Measurements from ENCODE around the gene PTK6. TPM values are rescaled to one million over a fixed set of nuclear protein-coding genes. Genes with fewer than 3 reads are reported as not detected.

Gene PTK6
- total RNA-seq, 4 donors from 2014 or later: 0.06 to 1.2 (median 0.23) TPM

- intact Hi-C loops (cut with DNase I): no loop called here
- Histone ChIP-seq H3K4me1 (peaks cover 5 to 6% (median 6%) of the 10 kb centered on the region in 4 donors), H3K9me3 (peaks cover 0 to 9% (median 4%) of the 10 kb centered on the region in 4 donors), H3K27me3 (peaks cover 0 to 99% (median 19%) of the 10 kb centered on the region in 4 donors), H3K27ac (replicated peaks in 1 of 4) (no peak overlapping the region), H3K4me3 (no peak overlapping the region), H3K36me3 (peaks cover 0 to 35% (median 0%) of the 10 kb centered on the region in 4 donors)
- 91% methylated on average over 14 of the region's 17 CpGs for WGBS
- TF ChIP-seq POLR2A (IDR thresholded peaks at IDR 0.05; ENCODE audit: low read depth) (no peak), POLR2AphosphoS5 (IDR thresholded peaks at IDR 0.05) (no peak), EP300 (IDR thresholded peaks at IDR 0.05) (no peak)
- TF ChIP-seq, protein P1, sequence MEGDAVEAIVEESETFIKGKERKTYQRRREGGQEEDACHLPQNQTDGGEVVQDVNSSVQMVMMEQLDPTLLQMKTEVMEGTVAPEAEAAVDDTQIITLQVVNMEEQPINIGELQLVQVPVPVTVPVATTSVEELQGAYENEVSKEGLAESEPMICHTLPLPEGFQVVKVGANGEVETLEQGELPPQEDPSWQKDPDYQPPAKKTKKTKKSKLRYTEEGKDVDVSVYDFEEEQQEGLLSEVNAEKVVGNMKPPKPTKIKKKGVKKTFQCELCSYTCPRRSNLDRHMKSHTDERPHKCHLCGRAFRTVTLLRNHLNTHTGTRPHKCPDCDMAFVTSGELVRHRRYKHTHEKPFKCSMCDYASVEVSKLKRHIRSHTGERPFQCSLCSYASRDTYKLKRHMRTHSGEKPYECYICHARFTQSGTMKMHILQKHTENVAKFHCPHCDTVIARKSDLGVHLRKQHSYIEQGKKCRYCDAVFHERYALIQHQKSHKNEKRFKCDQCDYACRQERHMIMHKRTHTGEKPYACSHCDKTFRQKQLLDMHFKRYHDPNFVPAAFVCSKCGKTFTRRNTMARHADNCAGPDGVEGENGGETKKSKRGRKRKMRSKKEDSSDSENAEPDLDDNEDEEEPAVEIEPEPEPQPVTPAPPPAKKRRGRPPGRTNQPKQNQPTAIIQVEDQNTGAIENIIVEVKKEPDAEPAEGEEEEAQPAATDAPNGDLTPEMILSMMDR (IDR thresholded peaks at IDR 0.05): no peak
- DNase-seq (ENCODE audit: extremely low spot score): no peak
These were observed 50.8 kb downstream of the PTK6 start for GRCh38 chr20:63486300-63486855.

DNA sequence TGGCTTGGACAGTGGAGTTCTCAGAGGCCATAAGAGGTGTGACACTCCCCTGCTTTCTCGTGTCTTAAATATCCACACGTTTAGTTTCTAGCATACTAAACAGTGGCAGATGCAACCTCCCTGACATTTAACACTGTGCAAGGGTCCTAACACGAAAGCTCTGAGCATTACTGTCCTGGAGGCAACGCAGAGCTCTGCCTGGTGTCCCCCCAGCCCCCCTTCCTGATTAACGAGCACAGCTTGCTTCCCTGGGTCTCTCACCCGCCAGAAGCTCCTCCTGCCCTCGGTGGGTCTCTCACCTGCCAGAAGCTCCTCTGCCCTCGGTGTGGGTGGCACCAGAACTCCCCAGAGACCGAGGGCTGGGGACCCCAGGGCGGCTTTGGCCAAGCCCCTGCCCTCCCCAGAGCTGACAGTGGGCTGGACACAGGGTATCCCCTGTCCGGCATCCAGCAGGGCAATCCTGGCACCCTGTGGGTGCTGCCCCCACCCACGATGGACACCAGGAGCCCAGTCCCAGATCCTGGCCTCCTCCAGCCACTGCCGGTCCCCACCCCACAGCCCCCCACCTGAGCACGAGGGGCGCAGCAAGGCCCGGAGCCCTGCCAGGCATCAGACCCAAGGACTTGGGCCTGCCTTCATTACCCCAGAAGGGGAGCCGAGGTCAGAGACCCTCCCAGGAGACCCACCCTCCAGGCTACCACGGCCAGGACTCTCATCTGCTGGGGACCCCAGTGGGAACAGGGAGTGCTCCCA, 52.3 kb downstream of the PTK6 start:
- WGBS: 18% methylated on average over 2 of the region's 18 CpGs
- Histone ChIP-seq H3K36me3 (peaks cover 0 to 20% (median 0%) of the 10 kb centered on the region in 4 donors), H3K4me1 (peaks cover 5 to 6% (median 6%) of the 10 kb centered on the region in 4 donors), H3K4me3 (no peak overlapping the region), H3K9me3 (peaks cover 0 to 9% (median 4%) of the 10 kb centered on the region in 4 donors), H3K27me3 (peaks cover 0 to 99% (median 19%) of the 10 kb centered on the region in 4 donors), H3K27ac (replicated peaks in 1 of 4) (no peak overlapping the region)
- no peak for TF ChIP-seq EP300 (IDR thresholded peaks at IDR 0.05)
- intact Hi-C loops (cut with DNase I): no loop called here
- no peak for DNase-seq (ENCODE audit: extremely low spot score)

- DNase-seq (ENCODE audit: extremely low spot score): no peak
- intact Hi-C loops (cut with DNase I): no loop called here
These were observed 52.9 kb downstream of the PTK6 start for GRCh38 chr20:63484236-63484635.

GRCh38 chr20:63483834-63484233, 53.3 kb downstream of the PTK6 start:
- Histone ChIP-seq H3K9me3 (peaks cover 0 to 9% (median 4%) of the 10 kb centered on the region in 4 donors), H3K36me3 (peaks cover 0 to 12% (median 0%) of the 10 kb centered on the region in 4 donors), H3K4me3 (no peak overlapping the region), H3K27me3 (peaks cover 0 to 99% (median 21%) of the 10 kb centered on the region in 4 donors), H3K27ac (replicated peaks in 1 of 4) (no peak overlapping the region), H3K4me1 (peaks cover 5 to 6% (median 6%) of the 10 kb centered on the region in 4 donors)
- intact Hi-C loops (cut with DNase I): no loop called here
- DNase-seq (ENCODE audit: extremely low spot score): no peak
- no peak for TF ChIP-seq EP300 (IDR thresholded peaks at IDR 0.05)
- 71% methylated on average over 11 of the region's 12 CpGs for WGBS

More at GRCh38 chr20:63484236-63484635, 52.9 kb downstream of the PTK6 start:
- TF ChIP-seq POLR2A (IDR thresholded peaks at IDR 0.05; ENCODE audit: low read depth): no peak
- no peak for TF ChIP-seq POLR2AphosphoS5 (IDR thresholded peaks at IDR 0.05)
- TF ChIP-seq, protein P1 (IDR thresholded peaks at IDR 0.05): no peak
- no peak for TF ChIP-seq EP300 (IDR thresholded peaks at IDR 0.05)
- Histone ChIP-seq H3K4me1 (peaks cover 5 to 6% (median 6%) of the 10 kb centered on the region in 4 donors), H3K36me3 (peaks cover 0 to 16% (median 0%) of the 10 kb centered on the region in 4 donors), H3K27ac (replicated peaks in 1 of 4) (no peak overlapping the region), H3K9me3 (peaks cover 0 to 9% (median 4%) of the 10 kb centered on the region in 4 donors), H3K4me3 (no peak overlapping the region), H3K27me3 (peaks cover 0 to 99% (median 20%) of the 10 kb centered on the region in 4 donors)
- 62% methylated on average over 6 of the region's 17 CpGs for WGBS

GRCh38 chr20:63482021-63482587, 55.1 kb downstream of the PTK6 start:
- intact Hi-C loops (cut with DNase I): no loop called here
- Histone ChIP-seq H3K27ac (replicated peaks in 1 of 4) (no peak overlapping the region), H3K4me3 (no peak overlapping the region), H3K36me3 (no peaks in the 10 kb centered on the region), H3K4me1 (peaks cover 0 to 6% (median 0%) of the 10 kb centered on the region in 4 donors), H3K9me3 (peaks cover 0 to 9% (median 4%) of the 10 kb centered on the region in 4 donors), H3K27me3 (peaks cover 0 to 100% (median 13%) of the 10 kb centered on the region in 4 donors)
- no peak for TF ChIP-seq POLR2AphosphoS5 (IDR thresholded peaks at IDR 0.05)
- TF ChIP-seq, protein P1 (IDR thresholded peaks at IDR 0.05): no peak
- TF ChIP-seq EP300 (IDR thresholded peaks at IDR 0.05): no peak
- no peak for TF ChIP-seq POLR2A (IDR thresholded peaks at IDR 0.05; ENCODE audit: low read depth)
- DNase-seq (ENCODE audit: extremely low spot score): no peak
- WGBS: 52% methylated on average over 9 of the region's 11 CpGs
